ENCODE measurements around the gene EIF5.

The EIF5 gene

DNA sequence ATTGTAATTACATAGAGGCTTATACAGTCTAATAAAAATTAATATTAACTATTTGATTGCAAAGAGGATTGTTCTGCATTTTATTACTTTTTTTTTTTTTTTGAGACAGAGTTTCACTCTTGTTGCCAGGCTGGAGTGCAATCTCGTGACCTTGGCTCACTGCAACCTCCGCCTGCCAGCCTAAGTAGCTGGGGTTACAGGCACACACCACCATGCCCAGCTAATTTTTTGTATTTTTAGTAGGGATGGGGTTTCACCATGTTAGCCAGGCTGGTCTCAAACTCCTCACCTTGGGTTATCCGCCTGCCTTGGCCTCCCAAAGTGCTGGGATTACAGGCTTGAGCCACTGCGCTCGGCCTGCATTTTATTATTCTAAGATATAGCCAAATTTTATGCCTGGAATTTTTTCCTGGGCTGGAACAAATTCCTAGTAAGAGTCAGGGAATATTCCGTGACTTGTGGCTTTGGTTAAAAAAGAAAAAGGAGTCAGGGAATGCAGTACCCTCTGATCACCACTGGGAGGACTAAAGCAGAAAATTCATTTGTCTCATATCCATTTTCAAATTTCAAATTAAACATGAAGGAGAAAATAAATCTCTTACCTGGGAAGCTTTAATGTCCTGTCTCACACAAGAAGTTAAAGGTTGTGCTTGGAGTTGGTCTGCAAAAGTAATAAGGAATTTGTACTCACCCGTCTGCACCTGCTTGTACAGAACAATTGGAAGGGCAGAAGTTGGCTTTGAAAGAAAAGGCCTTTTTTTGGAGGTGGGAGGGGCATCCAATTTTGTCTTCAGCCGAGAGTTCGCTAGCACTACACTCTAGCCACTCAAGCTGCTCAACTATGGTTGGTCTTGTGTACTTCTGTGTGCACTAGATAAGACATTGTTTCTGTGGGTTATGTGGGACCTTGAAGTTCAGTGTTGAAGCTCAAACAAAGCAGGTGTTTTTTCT is 59.9 kb downstream of the EIF5 start:
- DNase-seq (ENCODE audit: low read depth in 2 of 2): no peak
